Fibroblast of pulmonary artery (primary cell): Measurements from ENCODE around the gene YY1.

Source experiments
- DNase-seq: peaks from one replicate; pipeline ENCODE4 v3.0.0-alpha.2; 2010; ENCODE audit warnings: low read depth
- H3K4me3 ChIP-seq: replicated peaks from 2 replicates; pipeline ENCODE4 v1.5.1; 2011; ENCODE audit warnings: low read depth, mild to moderate bottlenecking, control low read depth, low read length, moderate library complexity
- CTCF ChIP-seq: IDR thresholded peaks from 2 replicates; pipeline ENCODE4 v1.5.1; 2011; ENCODE audit warnings: mild to moderate bottlenecking, control low read depth, low read length, inconsistent platforms; ENCODE audit errors: missing control alignments

Gene YY1

GRCh38 chr14:100237735-100238418 lies 1.1 kb upstream of the YY1 start:
- no peak for TF ChIP-seq CTCF

GRCh38 chr14:100239211-100239839 lies 381 bp downstream of the YY1 start:
- peak overlapping the region; percentile 85 for H3K4me3 ChIP-seq
- no peak for TF ChIP-seq CTCF
- DNase-seq: no peak

More at GRCh38 chr14:100237735-100238418, 1.1 kb upstream of the YY1 start:
- H3K4me3 ChIP-seq: peak overlapping the region; percentile 85
- peak; percentile 57 for DNase-seq

- peak; percentile 96 for DNase-seq
Measured at GRCh38 chr14:100239840-100240667, 1.1 kb downstream of the YY1 start.

GRCh38 chr14:100240668-100241032 lies 1.7 kb downstream of the YY1 start:
- DNase-seq: no peak
- peak overlapping the region; percentile 85 for H3K4me3 ChIP-seq
- TF ChIP-seq CTCF: no peak

More at GRCh38 chr14:100239840-100240667, 1.1 kb downstream of the YY1 start:
- peak overlapping the region; percentile 85 for H3K4me3 ChIP-seq
- peak; percentile 13 for TF ChIP-seq CTCF

GRCh38 chr14:100241279-100241678 lies 2.3 kb downstream of the YY1 start:
- no peak for DNase-seq
- peak overlapping the region; percentile 85 for H3K4me3 ChIP-seq
- no peak for TF ChIP-seq CTCF

GRCh38 chr14:100243020-100243419 lies 4.1 kb downstream of the YY1 start:
- DNase-seq: no peak
- H3K4me3 ChIP-seq: no peak overlapping the region
- TF ChIP-seq CTCF: no peak
